Erythroblast (primary cell): ENCODE data around the gene GABRA5.

ENCODE experiments used
- GATA1 ChIP-seq: IDR thresholded peaks from 2 replicates; pipeline ENCODE4 v1.6.1; 2011; ENCODE audit warnings: low read depth, mild to moderate bottlenecking, control low read depth, low read length, moderate library complexity
- POLR2A ChIP-seq: IDR thresholded peaks from 2 replicates; pipeline ENCODE4 v1.6.1; 2011; ENCODE audit warnings: mild to moderate bottlenecking, low read length

GRCh38 chr15:26854435-26854834, 12.4 kb upstream of the GABRA5 start:
- TF ChIP-seq POLR2A (no peak), GATA1 (no peak)
